ENCODE data around the gene RBL2. TPM values are rescaled to one million over a fixed set of nuclear protein-coding genes. Genes with fewer than 3 reads are reported as not detected.
A peak's percentile ranks its signal among the peaks of the same experiment; 100 is the strongest.
"Not testable (repeated sequence)": the region's sequence is repeated elsewhere in the genome, so short reads cannot be mapped to it uniquely, and the experiment has no call there.

RBL2 gene, protein sequence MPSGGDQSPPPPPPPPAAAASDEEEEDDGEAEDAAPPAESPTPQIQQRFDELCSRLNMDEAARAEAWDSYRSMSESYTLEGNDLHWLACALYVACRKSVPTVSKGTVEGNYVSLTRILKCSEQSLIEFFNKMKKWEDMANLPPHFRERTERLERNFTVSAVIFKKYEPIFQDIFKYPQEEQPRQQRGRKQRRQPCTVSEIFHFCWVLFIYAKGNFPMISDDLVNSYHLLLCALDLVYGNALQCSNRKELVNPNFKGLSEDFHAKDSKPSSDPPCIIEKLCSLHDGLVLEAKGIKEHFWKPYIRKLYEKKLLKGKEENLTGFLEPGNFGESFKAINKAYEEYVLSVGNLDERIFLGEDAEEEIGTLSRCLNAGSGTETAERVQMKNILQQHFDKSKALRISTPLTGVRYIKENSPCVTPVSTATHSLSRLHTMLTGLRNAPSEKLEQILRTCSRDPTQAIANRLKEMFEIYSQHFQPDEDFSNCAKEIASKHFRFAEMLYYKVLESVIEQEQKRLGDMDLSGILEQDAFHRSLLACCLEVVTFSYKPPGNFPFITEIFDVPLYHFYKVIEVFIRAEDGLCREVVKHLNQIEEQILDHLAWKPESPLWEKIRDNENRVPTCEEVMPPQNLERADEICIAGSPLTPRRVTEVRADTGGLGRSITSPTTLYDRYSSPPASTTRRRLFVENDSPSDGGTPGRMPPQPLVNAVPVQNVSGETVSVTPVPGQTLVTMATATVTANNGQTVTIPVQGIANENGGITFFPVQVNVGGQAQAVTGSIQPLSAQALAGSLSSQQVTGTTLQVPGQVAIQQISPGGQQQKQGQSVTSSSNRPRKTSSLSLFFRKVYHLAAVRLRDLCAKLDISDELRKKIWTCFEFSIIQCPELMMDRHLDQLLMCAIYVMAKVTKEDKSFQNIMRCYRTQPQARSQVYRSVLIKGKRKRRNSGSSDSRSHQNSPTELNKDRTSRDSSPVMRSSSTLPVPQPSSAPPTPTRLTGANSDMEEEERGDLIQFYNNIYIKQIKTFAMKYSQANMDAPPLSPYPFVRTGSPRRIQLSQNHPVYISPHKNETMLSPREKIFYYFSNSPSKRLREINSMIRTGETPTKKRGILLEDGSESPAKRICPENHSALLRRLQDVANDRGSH
- total RNA-seq, result 100 to 1,000 TPM; 158 to 452 (median 206) TPM
- 100 to 1,000 TPM; 253 to 328 TPM for polyA plus RNA-seq
- 464 reads per million, percentile 97 among the genes with 10 or more reads in this experiment for total RNA-seq

GRCh38 chr16:53434377-53435065 lies at the start of gene RBL2:
Gene RBL2, plus strand, starts transcription at chr16:53434471. Its CDS starts 86 bp downstream, at chr16:53434557.
- peaks cover 22 to 46% (median 41%) of the 10 kb centered on the region in 7 donors for H3K4me1 Mint-ChIP-seq
- intact Hi-C loops (cut with micrococcal nuclease), result loop anchor here (1.0 to 5.0 kb wide), 7 partner anchors 23 to 377 kb away; partner anchors contain the start of genes AKTIP (in 2 of the 2) and FTO (in 2 of the 2)

GRCh38 chr16:53384610-53385009 lies 49.7 kb upstream of the RBL2 start:
- H3K27me3 Mint-ChIP-seq; H3K9me3 ChIP-seq (ENCODE audit: control insufficient read depth in 2 of 3, low read length in 3 of 3); H3K27me3 ChIP-seq (ENCODE audit: control insufficient read depth in 2 of 2, insufficient read depth in 2 of 2, low read length in 2 of 2); CTCF ChIA-PET; H3K36me3 ChIP-seq (ENCODE audit: control insufficient read depth in 2 of 3, insufficient read depth in 3 of 3, low read length in 3 of 3); H3K4me3 ChIP-seq (ENCODE audit: low read length); ATAC-seq; H3K4me1 ChIP-seq (ENCODE audit: control insufficient read depth in 2 of 2, insufficient read depth in 2 of 2, low read length in 2 of 2); POLR2A ChIA-PET; DNase-seq; H3K27ac ChIP-seq (ENCODE audit: low read depth, low read length); H3K4me3 Mint-ChIP-seq; intact Hi-C loops (cut with micrococcal nuclease): not testable (repeated sequence)
- Mint-ChIP-seq H3K9me3 (peaks cover 6 to 35% (median 21%) of the 10 kb centered on the region in 11 donors), H3K36me3 (peaks cover 5 to 73% (median 58%) of the 10 kb centered on the region in 5 donors), H3K4me1 (peaks cover 0 to 31% (median 15%) of the 10 kb centered on the region in 7 donors), H3K27ac (peak overlapping the region in 1 of 9 donors; percentile 39)

More at GRCh38 chr16:53434377-53435065, at the start of gene RBL2:
- Mint-ChIP-seq H3K4me3 (peak within 1 kb of the TSS; percentile 91 to 100 (median 94)), H3K9me3 (peaks cover 0 to 8% (median 1%) of the 10 kb centered on the region in 11 donors), H3K36me3 (peaks cover under 1 to 20% (median 13%) of the 10 kb centered on the region in 5 donors), H3K27me3 (peaks cover 0 to 7% (median 0%) of the 10 kb centered on the region in 5 donors), H3K27ac (peak within 1 kb of the TSS; percentile 92 to 98 (median 95))
- Histone ChIP-seq H3K36me3 (ENCODE audit: control insufficient read depth in 2 of 3, insufficient read depth in 3 of 3, low read length in 3 of 3) (peaks cover 0 to 10% (median 0%) of the 10 kb centered on the region in 3 experiments), H3K27ac (ENCODE audit: low read depth, low read length) (peak within 1 kb of the TSS; percentile 90), H3K27me3 (ENCODE audit: control insufficient read depth in 2 of 2, insufficient read depth in 2 of 2, low read length in 2 of 2) (no peaks in the 10 kb centered on the region), H3K4me1 (ENCODE audit: control insufficient read depth in 2 of 2, insufficient read depth in 2 of 2, low read length in 2 of 2) (peaks cover 12 to 33% of the 10 kb centered on the region in 2 donors), H3K4me3 (ENCODE audit: low read length) (peak within 1 kb of the TSS; percentile 91), H3K9me3 (ENCODE audit: control insufficient read depth in 2 of 3, low read length in 3 of 3) (no peaks in the 10 kb centered on the region)
- POLR2A ChIA-PET, result interaction anchor here (0.6 to 8.1 kb wide), 19 partner anchors 12 to 481 kb away, joined by 3 to 517 read pairs (median 7); partner anchors contain the start of gene AKTIP
- DNase-seq, result peak; percentile 74 to 87 (median 82)
- peak; percentile 84 for ATAC-seq
- CTCF ChIA-PET, result interaction anchor here (0.5 to 5.0 kb wide), 6 partner anchors 12 to 376 kb away, joined by 3 to 41 read pairs (median 7); no protein-coding TSS in a partner anchor

- intact Hi-C loops (cut with micrococcal nuclease), result loop anchor here in 1 of 2 donors (10.0 kb wide), 1 partner anchor 350 kb away; the partner anchor contains the start of genes CHD9 and CHD9NB
- H3K4me3 Mint-ChIP-seq, result no peak overlapping the region
- Histone ChIP-seq H3K4me1 (ENCODE audit: control insufficient read depth in 2 of 2, insufficient read depth in 2 of 2, low read length in 2 of 2) (no peaks in the 10 kb centered on the region), H3K27me3 (ENCODE audit: control insufficient read depth in 2 of 2, insufficient read depth in 2 of 2, low read length in 2 of 2) (no peaks in the 10 kb centered on the region), H3K27ac (ENCODE audit: low read depth, low read length) (no peak overlapping the region), H3K36me3 (ENCODE audit: control insufficient read depth in 2 of 3, insufficient read depth in 3 of 3, low read length in 3 of 3) (no peaks in the 10 kb centered on the region), H3K4me3 (ENCODE audit: low read length) (no peak overlapping the region), H3K9me3 (ENCODE audit: control insufficient read depth in 2 of 3, low read length in 3 of 3) (no peaks in the 10 kb centered on the region)
- no peak for ATAC-seq
- H3K4me1 Mint-ChIP-seq, result peaks cover 0 to 7% (median 0%) of the 10 kb centered on the region in 7 donors
- ChIA-PET CTCF (interaction anchor here (0.6 kb wide), 1 partner anchor 145 kb away, joined by 6 read pairs; no protein-coding TSS in a partner anchor), POLR2A (no interaction called here)
- H3K36me3 Mint-ChIP-seq, result no peaks in the 10 kb centered on the region
- H3K27me3 Mint-ChIP-seq, result peaks cover 0 to 7% (median 0%) of the 10 kb centered on the region in 5 donors
- peak overlapping the region in 2 of 9 donors; percentile 16 to 78 for H3K27ac Mint-ChIP-seq
- DNase-seq, result no peak
- no peaks in the 10 kb centered on the region for H3K9me3 Mint-ChIP-seq
Measured at GRCh38 chr16:53404959-53405358, 29.3 kb upstream of the RBL2 start.

DNA sequence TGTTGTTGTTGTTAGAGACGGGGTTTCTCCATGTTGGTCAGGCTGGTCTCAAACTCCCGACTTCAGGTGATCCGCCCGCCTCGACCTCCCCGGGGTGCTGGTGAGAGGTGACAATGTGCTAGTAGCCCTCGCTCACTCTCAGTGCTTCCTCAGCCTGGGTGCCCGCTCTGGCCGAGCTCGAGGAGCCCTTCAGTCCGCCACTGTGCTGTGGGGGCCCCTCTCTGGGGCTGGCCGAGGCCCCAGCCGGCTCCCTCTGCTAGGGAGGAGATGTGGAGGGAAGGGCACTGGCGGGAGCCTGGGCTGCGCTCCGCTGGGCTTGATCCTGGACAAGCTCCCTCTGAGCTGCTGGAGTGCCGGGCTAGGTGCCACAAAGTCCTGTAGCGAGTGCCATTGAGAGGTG lies 21.7 kb upstream of the RBL2 start:
- Histone ChIP-seq H3K36me3 (ENCODE audit: control insufficient read depth in 2 of 3, insufficient read depth in 3 of 3, low read length in 3 of 3) (no peaks in the 10 kb centered on the region), H3K4me1 (ENCODE audit: control insufficient read depth in 2 of 2, insufficient read depth in 2 of 2, low read length in 2 of 2) (no peaks in the 10 kb centered on the region), H3K27me3 (ENCODE audit: control insufficient read depth in 2 of 2, insufficient read depth in 2 of 2, low read length in 2 of 2) (no peaks in the 10 kb centered on the region), H3K9me3 (ENCODE audit: control insufficient read depth in 2 of 3, low read length in 3 of 3) (no peaks in the 10 kb centered on the region), H3K4me3 (ENCODE audit: low read length) (no peak overlapping the region), H3K27ac (ENCODE audit: low read depth, low read length) (no peak overlapping the region)
- H3K27me3 Mint-ChIP-seq, result no peaks in the 10 kb centered on the region
- intact Hi-C loops (cut with micrococcal nuclease), result no loop called here
- H3K4me3 Mint-ChIP-seq, result no peak overlapping the region
- DNase-seq (no peak), ATAC-seq (no peak)
- H3K27ac Mint-ChIP-seq, result no peak overlapping the region
- peaks cover 0 to 6% (median 0%) of the 10 kb centered on the region in 11 donors for H3K9me3 Mint-ChIP-seq
- H3K4me1 Mint-ChIP-seq, result peaks cover 0 to 12% (median 7%) of the 10 kb centered on the region in 7 donors
- CTCF ChIA-PET, result no interaction called here
- peaks cover 0 to 11% (median 8%) of the 10 kb centered on the region in 5 donors for H3K36me3 Mint-ChIP-seq
- POLR2A ChIA-PET, result interaction anchor here (0.8 kb wide), 1 partner anchor 21 kb away, joined by 5 read pairs; the partner anchor contains the start of gene RBL2

GRCh38 chr16:53413864-53414263 lies 20.4 kb upstream of the RBL2 start:
- no peaks in the 10 kb centered on the region for H3K9me3 ChIP-seq (ENCODE audit: control insufficient read depth in 2 of 3, low read length in 3 of 3)
- no peak for ATAC-seq
- no peak overlapping the region for H3K4me3 Mint-ChIP-seq
- ChIA-PET POLR2A (no interaction called here), CTCF (no interaction called here)
- H3K27ac Mint-ChIP-seq, result no peak overlapping the region
- H3K36me3 Mint-ChIP-seq, result peaks cover 0 to 14% (median 10%) of the 10 kb centered on the region in 5 donors
- intact Hi-C loops (cut with micrococcal nuclease), result no loop called here
- H3K4me1 ChIP-seq (ENCODE audit: control insufficient read depth in 2 of 2, insufficient read depth in 2 of 2, low read length in 2 of 2), result no peaks in the 10 kb centered on the region
- peaks cover 0 to 6% (median 0%) of the 10 kb centered on the region in 11 donors for H3K9me3 Mint-ChIP-seq
- H3K27me3 Mint-ChIP-seq, result no peaks in the 10 kb centered on the region
- H3K4me3 ChIP-seq (ENCODE audit: low read length), result no peak overlapping the region
- DNase-seq, result no peak
- H3K4me1 Mint-ChIP-seq, result peaks cover 0 to 12% (median 7%) of the 10 kb centered on the region in 7 donors
- no peaks in the 10 kb centered on the region for H3K27me3 ChIP-seq (ENCODE audit: control insufficient read depth in 2 of 2, insufficient read depth in 2 of 2, low read length in 2 of 2)
- H3K27ac ChIP-seq (ENCODE audit: low read depth, low read length), result no peak overlapping the region
- no peaks in the 10 kb centered on the region for H3K36me3 ChIP-seq (ENCODE audit: control insufficient read depth in 2 of 3, insufficient read depth in 3 of 3, low read length in 3 of 3)
